NCI-H1092 treated with DMSO at 0.1 percent for 48 hours (cell line): ENCODE results near the gene PRR22.
"Not testable (repeated sequence)": the region's sequence is repeated elsewhere in the genome, so short reads cannot be mapped to it uniquely, and the experiment has no call there.

Experiments
- DNase-seq: peaks from one replicate; lab custom pipeline; 2025; lab: John Stamatoyannopoulos, UW

The PRR22 gene

DNA sequence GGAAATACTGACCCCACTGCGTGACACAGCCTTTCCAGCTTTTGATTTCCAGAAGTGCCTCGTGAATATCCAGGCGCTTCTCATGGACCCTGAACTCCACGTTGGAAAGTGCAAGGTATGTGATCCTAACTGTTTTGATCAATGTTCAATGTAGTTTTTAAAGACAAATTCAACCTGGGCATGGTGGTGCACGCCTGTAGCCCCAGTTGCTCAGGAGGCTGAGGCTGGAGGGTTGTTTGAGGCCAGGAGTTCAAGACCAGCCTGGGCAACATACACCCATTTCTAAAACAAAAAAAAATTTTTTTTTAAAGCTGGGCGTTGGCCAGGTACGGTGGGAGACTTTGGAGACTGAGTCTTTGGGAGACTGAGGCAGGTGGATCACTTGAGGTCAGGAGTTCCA is 32.8 kb downstream of the PRR22 start:
- DNase-seq, result no peak

DNA sequence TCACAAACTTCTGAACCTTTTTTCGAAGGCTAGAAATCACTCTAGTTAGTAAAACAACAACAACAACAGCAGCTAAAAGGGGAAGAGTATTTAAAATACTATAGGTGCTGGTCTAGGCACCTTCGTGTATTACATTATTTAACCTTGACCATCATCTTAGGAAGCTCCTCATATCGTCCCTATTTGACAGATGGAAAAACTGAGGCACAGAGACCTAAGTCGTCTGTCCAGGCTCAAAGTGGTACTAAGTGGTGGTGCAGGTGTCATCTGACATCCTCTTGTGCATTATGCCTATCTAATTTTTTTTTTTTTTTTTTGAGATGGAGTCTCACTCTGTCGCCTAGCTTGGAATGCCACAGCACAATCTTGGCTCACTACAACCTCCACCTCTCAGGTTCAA is 35.0 kb downstream of the PRR22 start:
- DNase-seq, result no peak

DNA sequence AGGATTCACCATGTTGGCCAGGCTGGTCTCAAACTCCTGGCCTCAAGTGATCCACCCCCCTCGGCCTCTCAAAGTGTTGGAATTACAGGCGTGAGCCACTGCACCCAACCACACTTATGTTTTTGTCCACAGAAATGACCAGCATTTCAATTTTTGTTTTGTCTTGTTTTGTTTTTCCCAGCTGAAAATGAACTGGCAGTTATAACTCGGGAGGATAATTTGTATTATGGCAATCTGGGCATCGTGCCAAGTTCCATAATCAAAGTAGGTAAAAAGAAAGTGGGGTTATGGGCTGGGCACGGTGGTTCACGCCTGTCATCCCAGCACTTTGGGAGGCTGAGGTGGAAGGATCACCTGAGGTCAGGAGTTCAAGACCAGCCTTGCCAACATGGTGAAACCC is 35.6 kb downstream of the PRR22 start:
- peak; percentile 9 for DNase-seq

- DNase-seq, result not testable (repeated sequence)
Measured at GRCh38 chr19:5744999-5745398, 39.5 kb downstream of the PRR22 start.

GRCh38 chr19:5743630-5744029 is 40.9 kb downstream of the PRR22 start:
- no peak for DNase-seq

DNA sequence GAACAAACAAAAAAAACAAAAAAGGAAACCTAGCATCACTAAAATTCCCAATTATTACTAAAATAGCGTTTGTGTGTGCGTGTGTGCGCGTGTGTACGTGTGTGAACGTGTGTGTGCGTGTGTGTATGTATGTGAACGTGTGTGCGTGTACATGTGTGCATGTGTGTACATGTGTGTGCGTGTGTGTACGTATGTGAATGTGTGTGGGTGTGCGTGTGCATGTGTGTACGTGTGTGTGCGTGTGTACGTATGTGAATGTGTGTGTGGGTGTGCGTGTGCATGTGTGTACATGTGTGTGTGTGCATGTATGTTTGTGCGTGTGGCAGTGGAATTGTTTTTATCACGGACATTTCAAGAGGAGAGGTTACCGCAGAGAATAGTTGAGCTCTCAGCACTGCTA is 42.5 kb downstream of the PRR22 start:
- DNase-seq, result no peak

DNA sequence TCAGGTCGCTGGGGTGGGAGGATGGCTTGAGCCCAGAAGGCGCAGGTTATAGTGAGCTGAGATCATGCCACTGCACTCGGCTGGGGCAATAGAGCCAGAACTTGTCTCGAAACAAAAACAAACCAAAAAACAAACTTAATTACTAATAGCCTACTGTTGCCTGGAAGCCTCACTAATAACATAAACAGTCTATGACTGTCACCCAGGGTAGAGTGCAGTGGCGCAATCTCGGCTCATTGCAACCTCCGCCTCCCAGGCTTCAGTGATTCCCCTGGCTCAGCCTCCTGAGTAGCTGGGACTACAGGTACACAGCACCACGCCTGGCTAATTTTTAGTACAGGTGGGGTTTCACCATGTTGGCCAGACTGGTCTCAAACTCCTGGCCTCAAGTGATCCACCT is 46.1 kb downstream of the PRR22 start:
- no peak for DNase-seq

DNA sequence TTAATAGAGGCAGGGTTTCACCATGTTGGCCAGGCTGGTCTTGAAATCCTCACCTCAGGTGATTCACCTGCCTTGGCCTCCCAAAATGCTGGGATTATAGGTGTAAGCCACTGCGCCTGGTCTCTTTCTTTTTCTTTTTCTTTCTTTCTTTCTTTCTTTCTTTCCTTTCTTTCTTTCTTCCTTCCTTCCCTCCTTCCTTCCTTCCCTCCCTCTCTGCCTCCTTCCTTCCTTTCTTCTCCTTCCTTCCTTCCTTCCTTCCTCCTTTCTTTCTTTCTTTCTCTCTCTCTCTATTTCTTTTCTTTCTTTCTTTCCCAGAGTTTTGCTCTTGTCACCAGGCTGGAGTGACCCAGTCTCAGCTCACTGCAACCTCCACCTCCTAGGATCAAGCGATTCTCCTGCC is 51.4 kb downstream of the PRR22 start:
- not testable (repeated sequence) for DNase-seq
